GM19463 (cell line): ENCODE results near the gene ZSWIM6.

Experiments used
- ATAC-seq: cut with Tn5 transposase; IDR thresholded peaks from one replicate; pipeline ENCODE4 v1.9.1; 2021; ENCODE audit warnings: mild to moderate bottlenecking, moderate library complexity; ENCODE audit not compliant: unreplicated experiment

The ZSWIM6 gene

GRCh38 chr5:61306531-61307131 lies 25.4 kb upstream of the ZSWIM6 start:
- ATAC-seq, result peak; percentile 73

GRCh38 chr5:61307191-61307590 lies 24.9 kb upstream of the ZSWIM6 start:
- ATAC-seq, result no peak

- no peak for ATAC-seq
These were observed 24.4 kb upstream of the ZSWIM6 start for GRCh38 chr5:61307611-61308010.

- ATAC-seq, result no peak
These were observed 23.3 kb upstream of the ZSWIM6 start for GRCh38 chr5:61308712-61309111.

- no peak for ATAC-seq
These were observed 22.9 kb upstream of the ZSWIM6 start for GRCh38 chr5:61309115-61309514.

- no peak for ATAC-seq
These were observed 20.9 kb upstream of the ZSWIM6 start for GRCh38 chr5:61311056-61311610.

- no peak for ATAC-seq
These were observed 19.9 kb upstream of the ZSWIM6 start for GRCh38 chr5:61311836-61312808.

GRCh38 chr5:61313960-61314681 lies 17.9 kb upstream of the ZSWIM6 start:
- no peak for ATAC-seq

GRCh38 chr5:61318376-61318775 lies 13.7 kb upstream of the ZSWIM6 start:
- no peak for ATAC-seq

GRCh38 chr5:61319388-61320146 lies 12.5 kb upstream of the ZSWIM6 start:
- peak; percentile 98 for ATAC-seq

GRCh38 chr5:61320860-61321259 lies 11.2 kb upstream of the ZSWIM6 start:
- no peak for ATAC-seq

- ATAC-seq, result no peak
These were observed 10.4 kb upstream of the ZSWIM6 start for GRCh38 chr5:61321669-61322068.

GRCh38 chr5:61322738-61323725 lies 9.0 kb upstream of the ZSWIM6 start:
- no peak for ATAC-seq

- peak; percentile 28 for ATAC-seq
These were observed 4.0 kb upstream of the ZSWIM6 start for GRCh38 chr5:61327760-61328753.

- ATAC-seq, result no peak
These were observed 3.1 kb upstream of the ZSWIM6 start for GRCh38 chr5:61328791-61329549.

GRCh38 chr5:61329550-61330128 lies 2.4 kb upstream of the ZSWIM6 start:
- no peak for ATAC-seq

- ATAC-seq, result peak; percentile 4
These were observed 1.7 kb upstream of the ZSWIM6 start for GRCh38 chr5:61330341-61330844.
